A549 (cell line): ENCODE results near the gene GRID1. TPM values are rescaled to one million over a fixed set of nuclear protein-coding genes. Genes with fewer than 3 reads are reported as not detected.

Source experiments
- ATAC-seq, 2 experiments: fragments of 200-7000 bp in 1 of 2; fragments of >200 bp in 1 of 2; cut with Nextera tagmentation in 1 of 2; cut with Tn5 transposase in 1 of 2; 3 replicates each; pipeline versions ENCODE4 v1.8.0 to v1.9.1; 2018 to 2020; ENCODE audit warnings: mild to moderate bottlenecking in 1 of 2, moderate library complexity in 1 of 2
- CTCF ChIA-PET: fragments of 300-600 bp; sonication (Branson Sonifier 250); formaldehyde crosslinking; extraction: SDS; loops from one replicate; lab custom pipeline; 2021; ENCODE audit warnings: antibody characterized with exemption, inconsistent platforms; lab: Yijun Ruan, JAX
- POLR2A ChIA-PET: fragments of 350-600 bp; formaldehyde crosslinking; extraction: SDS; loops from one replicate; lab custom pipeline; 2021; ENCODE audit warnings: antibody characterized with exemption, inconsistent platforms; lab: Yijun Ruan, JAX
- DNase-seq, 2 experiments: peaks; one replicate each; pipeline versions ENCODE4 v3.0.0 to v3.0.0-alpha.2; 2011 to 2016; ENCODE audit warnings: low read depth in 1 of 2, low spot score in 1 of 2
- FAIRE-seq: peaks from 2 replicates; lab custom pipeline; 2011; peaks lifted over from hg19 to GRCh38; lab: Jason Lieb, UNC
- H3K27ac ChIP-seq, 2 experiments: fragments of >200 bp; sonication (Bioruptor Twin); formaldehyde crosslinking; 3 replicates each; pipeline ENCODE4 v1.5.1; 2016 to 2017
- H3K4me1 ChIP-seq: fragments of >200 bp; sonication (Bioruptor Twin); formaldehyde crosslinking; 3 replicates; pipeline ENCODE4 v1.6.1; 2016
- H3K4me2 ChIP-seq: fragments of >200 bp; sonication (Bioruptor Twin); formaldehyde crosslinking; 3 replicates; pipeline ENCODE4 v1.6.1; 2016
- H3K4me3 ChIP-seq: fragments of >200 bp; sonication (Bioruptor Twin); formaldehyde crosslinking; 3 replicates; pipeline ENCODE4 v1.5.1; 2016
- H3K9me3 ChIP-seq: fragments of >200 bp; sonication (Bioruptor Twin); formaldehyde crosslinking; 3 replicates; pipeline ENCODE4 v1.6.1; 2016
- CHD4 ChIP-seq: fragments of 200-600 bp; sonication (generic); IDR thresholded peaks from 2 replicates; pipeline ENCODE4 v1.6.1; 2016; ENCODE audit warnings: antibody characterized with exemption, mild to moderate bottlenecking, borderline replicate concordance
- EHF ChIP-seq: fragments of 250-450 bp; sonication (Bioruptor Pico); IDR thresholded peaks from 2 replicates; pipeline ENCODE4 v1.5.0; 2020; ENCODE audit warnings: mild to moderate bottlenecking
- FOSB ChIP-seq: fragments of 250-450 bp; sonication (Bioruptor Pico); IDR thresholded peaks from 2 replicates; pipeline ENCODE4 v1.5.0; 2020; ENCODE audit warnings: mild to moderate bottlenecking, moderate library complexity
- FOXS1 ChIP-seq: fragments of 250-450 bp; sonication (Bioruptor Pico); IDR thresholded peaks from 2 replicates; pipeline ENCODE4 v1.5.0; 2020; ENCODE audit warnings: mild to moderate bottlenecking, moderate library complexity
- HEYL ChIP-seq: fragments of 250-450 bp; sonication (Bioruptor Pico); IDR thresholded peaks from 2 replicates; pipeline ENCODE4 v1.8.0; 2021; ENCODE audit warnings: mild to moderate bottlenecking, moderate library complexity
- HOXA7 ChIP-seq: fragments of 250-450 bp; sonication (Bioruptor Pico); IDR thresholded peaks from 2 replicates; pipeline ENCODE4 v1.5.0; 2020; ENCODE audit warnings: mild to moderate bottlenecking, moderate library complexity
- JUN ChIP-seq, 2 experiments: fragments of >200 bp; sonication (Bioruptor Twin); formaldehyde crosslinking; IDR thresholded peaks; 2 replicates in 1 of 2; 3 replicates in 1 of 2; pipeline ENCODE4 v1.6.1; 2016 to 2017
- JUNB ChIP-seq: fragments of >200 bp; sonication (Bioruptor Twin); formaldehyde crosslinking; IDR thresholded peaks from 2 replicates; pipeline ENCODE4 v1.6.1; 2016
- KDM5A ChIP-seq: fragments of 200-600 bp; sonication (generic); IDR thresholded peaks from 2 replicates; pipeline ENCODE4 v1.6.1; 2016; ENCODE audit warnings: antibody characterized with exemption, mild to moderate bottlenecking
- MAFK ChIP-seq: fragments of 450-650 bp; IDR thresholded peaks from 2 replicates; pipeline ENCODE4 v1.6.1; 2014; ENCODE audit not compliant: partially characterized antibody
- MAZ ChIP-seq: fragments of 150-350 bp; IDR thresholded peaks from 2 replicates; pipeline ENCODE4 v1.6.1; 2014; ENCODE audit warnings: antibody characterized with exemption, low read depth, low read length, borderline replicate concordance
- MYC ChIP-seq: IDR thresholded peaks from 2 replicates; pipeline ENCODE4 v1.6.1; 2012; ENCODE audit warnings: mild to moderate bottlenecking, inconsistent platforms, low read length, improper control_type of control experiment, borderline replicate concordance
- NPAS2 ChIP-seq: fragments of 250-450 bp; sonication (Bioruptor Pico); IDR thresholded peaks from 2 replicates; pipeline ENCODE4 v1.8.0; 2022; ENCODE audit warnings: mild to moderate bottlenecking, moderate library complexity, borderline replicate concordance
- POLR2AphosphoS2 ChIP-seq: conservative IDR thresholded peaks from 2 replicates; pipeline ENCODE4 v1.6.1; 2012; ENCODE audit warnings: low read length, improper control_type of control experiment, inconsistent platforms
- RARB ChIP-seq: fragments of 250-450 bp; sonication (Bioruptor Pico); IDR thresholded peaks from 2 replicates; pipeline ENCODE4 v1.8.0; 2021; ENCODE audit warnings: mild to moderate bottlenecking, moderate library complexity
- RFX5 ChIP-seq: fragments of 450-650 bp; IDR thresholded peaks from 2 replicates; pipeline ENCODE4 v1.7.1; 2014; ENCODE audit warnings: antibody characterized with exemption, mild to moderate bottlenecking, moderate library complexity
- RNF2 ChIP-seq: fragments of 200-600 bp; sonication (generic); IDR thresholded peaks from 2 replicates; pipeline ENCODE4 v1.6.1; 2016; ENCODE audit warnings: low read depth, mild to moderate bottlenecking, antibody characterized with exemption, moderate library complexity, borderline replicate concordance
- SREBF2 ChIP-seq: fragments of 450-650 bp; IDR thresholded peaks from 2 replicates; pipeline ENCODE4 v1.6.1; 2014; ENCODE audit warnings: mild to moderate bottlenecking, moderate library complexity
- TP53 ChIP-seq: fragments of 250-450 bp; sonication (Bioruptor Pico); IDR thresholded peaks from 2 replicates; pipeline ENCODE4 v1.5.0; 2021; ENCODE audit warnings: mild to moderate bottlenecking, moderate library complexity
- ZSCAN20 ChIP-seq: fragments of 250-450 bp; sonication (Bioruptor Pico); IDR thresholded peaks from 2 replicates; pipeline ENCODE4 v1.8.0; 2022; ENCODE audit warnings: mild to moderate bottlenecking, moderate library complexity
- whole genome bisulfite sequencing: methylation state at CpG from one replicate; pipeline ENCODE4 v1.1.6; 2017; ENCODE audit errors: missing lambda C conversion rate; 5-methylcytosine and 5-hydroxymethylcytosine counted together
- polyA plus RNA-seq, 4 experiments: library from polyadenylated mRNA; depleted of rRNA in 3 of 4; stranded (reverse); fragments of >200 nt; fragmentation: RNase III in 1 of 4; extraction: RNeasy Plus Mini Kit Qiagen cat#74134 plus additional on column Dnase treatment in 1 of 4; gene quantifications; 2 replicates in 3 of 4; 3 replicates in 1 of 4; pipeline ENCODE4 v1.2.3, GENCODE V29; 2011 to 2017
- TF ChIP-seq, protein P1 (sequence below): fragments of 150-350 bp; IDR thresholded peaks from 2 replicates; pipeline ENCODE4 v1.6.1; 2014; ENCODE audit warnings: low read depth, mild to moderate bottlenecking, low read length
- TF ChIP-seq, protein P2 (sequence below): fragments of 250-450 bp; sonication (Bioruptor Pico); IDR thresholded peaks from 2 replicates; pipeline ENCODE4 v1.5.0; 2021; ENCODE audit warnings: mild to moderate bottlenecking, moderate library complexity, borderline replicate concordance
- TF ChIP-seq, protein P3 (sequence below): fragments of 450-650 bp; IDR thresholded peaks from 2 replicates; pipeline ENCODE4 v1.6.1; 2014; ENCODE audit warnings: antibody characterized with exemption
- TF ChIP-seq, protein P4 (sequence below): IDR thresholded peaks from 2 replicates; pipeline ENCODE4 v1.6.1; 2012
- TF ChIP-seq, protein P5 (sequence below): IDR thresholded peaks from 2 replicates; pipeline ENCODE4 v1.6.1; 2012; ENCODE audit warnings: low read depth, borderline replicate concordance
- TF ChIP-seq, protein P6 (sequence below): IDR thresholded peaks from 2 replicates; pipeline ENCODE4 v1.6.1; 2012

The GRID1 gene
- polyA plus RNA-seq, 2 of the 4 experiments (the other 2 are of a cell fraction), result 0.14 to 0.30 TPM

DNA sequence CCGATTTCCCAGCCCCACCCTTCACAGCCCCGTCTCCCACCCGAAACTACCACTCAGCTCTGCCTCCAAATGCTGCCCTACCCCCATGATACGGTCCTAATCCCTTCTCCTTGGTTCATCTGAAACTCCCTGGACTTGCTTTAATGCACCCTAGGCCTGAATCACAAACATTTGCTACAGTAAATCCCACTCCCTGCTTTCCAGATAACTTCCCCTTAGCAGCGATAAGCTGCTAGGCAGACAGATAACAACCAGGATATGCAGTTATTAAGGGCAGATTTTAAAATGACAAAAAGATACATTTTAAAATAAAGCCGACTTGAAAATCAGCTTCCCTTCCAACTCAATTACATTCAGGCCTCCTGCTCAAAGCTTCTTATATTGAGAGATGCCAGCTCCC, 514.7 kb downstream of the GRID1 start:
- ATAC-seq, result no peak
- 33% methylated on average over 6 of the region's 6 CpGs for WGBS
- peaks cover 10% of the 10 kb centered on the region; the same call in 2 of the 3 replicates for H3K9me3 ChIP-seq
- no peak overlapping the region for H3K27ac ChIP-seq
- no peaks in the 10 kb centered on the region for H3K4me1 ChIP-seq
- ChIA-PET POLR2A (no interaction called here), CTCF (interaction anchor here (1.5 kb wide), 1 partner anchor 12 kb away, joined by 5 read pairs; no protein-coding TSS in a partner anchor)
- TF ChIP-seq SREBF2 (no peak), JUN (IDR thresholded peaks at IDR 0.05) (no peak)
- TF ChIP-seq, protein P1, sequence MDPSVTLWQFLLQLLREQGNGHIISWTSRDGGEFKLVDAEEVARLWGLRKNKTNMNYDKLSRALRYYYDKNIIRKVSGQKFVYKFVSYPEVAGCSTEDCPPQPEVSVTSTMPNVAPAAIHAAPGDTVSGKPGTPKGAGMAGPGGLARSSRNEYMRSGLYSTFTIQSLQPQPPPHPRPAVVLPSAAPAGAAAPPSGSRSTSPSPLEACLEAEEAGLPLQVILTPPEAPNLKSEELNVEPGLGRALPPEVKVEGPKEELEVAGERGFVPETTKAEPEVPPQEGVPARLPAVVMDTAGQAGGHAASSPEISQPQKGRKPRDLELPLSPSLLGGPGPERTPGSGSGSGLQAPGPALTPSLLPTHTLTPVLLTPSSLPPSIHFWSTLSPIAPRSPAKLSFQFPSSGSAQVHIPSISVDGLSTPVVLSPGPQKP, result no peak
- no peak overlapping the region for H3K4me3 ChIP-seq
- H3K4me2 ChIP-seq, result no peak overlapping the region
- FAIRE-seq, result no peak
- no peak for DNase-seq

DNA sequence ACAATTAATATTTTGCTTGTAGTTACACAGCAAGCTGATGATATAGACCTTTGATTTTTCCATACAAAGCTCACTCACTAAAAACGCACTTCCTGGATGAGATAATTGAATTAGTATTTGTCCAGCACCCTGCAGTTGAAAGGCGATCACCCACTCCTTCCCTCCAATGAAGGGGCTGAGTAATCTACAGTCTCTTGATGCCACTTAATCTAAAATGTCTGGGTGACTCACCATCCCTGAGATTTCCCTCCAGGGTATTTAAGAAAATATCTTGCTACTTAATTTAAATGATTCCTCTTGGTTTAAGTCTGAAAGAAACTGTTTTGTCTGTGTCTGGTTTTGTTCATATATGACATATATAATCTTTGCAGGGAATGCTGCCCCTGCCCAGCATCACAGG, 515.3 kb downstream of the GRID1 start:
- FAIRE-seq (no peak), ATAC-seq (no peak), DNase-seq (peak in 1 of 2 experiments; percentile 9)
- ChIA-PET CTCF (no interaction called here), POLR2A (no interaction called here)
- no peak for TF ChIP-seq JUNB
- TF ChIP-seq MYC, result no peak
- TF ChIP-seq FOSB (CRISPR knock-in tag), result no peak
- TF ChIP-seq, protein P2, sequence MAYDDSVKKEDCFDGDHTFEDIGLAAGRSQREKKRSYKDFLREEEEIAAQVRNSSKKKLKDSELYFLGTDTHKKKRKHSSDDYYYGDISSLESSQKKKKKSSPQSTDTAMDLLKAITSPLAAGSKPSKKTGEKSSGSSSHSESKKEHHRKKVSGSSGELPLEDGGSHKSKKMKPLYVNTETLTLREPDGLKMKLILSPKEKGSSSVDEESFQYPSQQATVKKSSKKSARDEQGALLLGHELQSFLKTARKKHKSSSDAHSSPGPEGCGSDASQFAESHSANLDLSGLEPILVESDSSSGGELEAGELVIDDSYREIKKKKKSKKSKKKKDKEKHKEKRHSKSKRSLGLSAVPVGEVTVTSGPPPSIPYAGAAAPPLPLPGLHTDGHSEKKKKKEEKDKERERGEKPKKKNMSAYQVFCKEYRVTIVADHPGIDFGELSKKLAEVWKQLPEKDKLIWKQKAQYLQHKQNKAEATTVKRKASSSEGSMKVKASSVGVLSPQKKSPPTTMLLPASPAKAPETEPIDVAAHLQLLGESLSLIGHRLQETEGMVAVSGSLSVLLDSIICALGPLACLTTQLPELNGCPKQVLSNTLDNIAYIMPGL (CRISPR knock-in tag), result no peak
- TF ChIP-seq NPAS2, result no peak
- TF ChIP-seq ZSCAN20, result no peak
- no peak for TF ChIP-seq CHD4
- TF ChIP-seq, protein P1, result no peak
- no peak for TF ChIP-seq KDM5A
- TF ChIP-seq, protein P3, sequence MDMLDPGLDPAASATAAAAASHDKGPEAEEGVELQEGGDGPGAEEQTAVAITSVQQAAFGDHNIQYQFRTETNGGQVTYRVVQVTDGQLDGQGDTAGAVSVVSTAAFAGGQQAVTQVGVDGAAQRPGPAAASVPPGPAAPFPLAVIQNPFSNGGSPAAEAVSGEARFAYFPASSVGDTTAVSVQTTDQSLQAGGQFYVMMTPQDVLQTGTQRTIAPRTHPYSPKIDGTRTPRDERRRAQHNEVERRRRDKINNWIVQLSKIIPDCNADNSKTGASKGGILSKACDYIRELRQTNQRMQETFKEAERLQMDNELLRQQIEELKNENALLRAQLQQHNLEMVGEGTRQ, result no peak
- no peak for TF ChIP-seq HEYL (CRISPR knock-in tag)
- no peak for TF ChIP-seq FOXS1 (CRISPR knock-in tag)
- TF ChIP-seq, protein P4, sequence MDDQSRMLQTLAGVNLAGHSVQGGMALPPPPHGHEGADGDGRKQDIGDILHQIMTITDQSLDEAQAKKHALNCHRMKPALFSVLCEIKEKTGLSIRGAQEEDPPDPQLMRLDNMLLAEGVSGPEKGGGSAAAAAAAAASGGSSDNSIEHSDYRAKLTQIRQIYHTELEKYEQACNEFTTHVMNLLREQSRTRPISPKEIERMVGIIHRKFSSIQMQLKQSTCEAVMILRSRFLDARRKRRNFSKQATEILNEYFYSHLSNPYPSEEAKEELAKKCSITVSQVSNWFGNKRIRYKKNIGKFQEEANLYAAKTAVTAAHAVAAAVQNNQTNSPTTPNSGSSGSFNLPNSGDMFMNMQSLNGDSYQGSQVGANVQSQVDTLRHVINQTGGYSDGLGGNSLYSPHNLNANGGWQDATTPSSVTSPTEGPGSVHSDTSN, result no peak
- TF ChIP-seq POLR2AphosphoS2, result no peak
- TF ChIP-seq TP53 (CRISPR knock-in tag), result no peak
- 9% methylated on average over 2 of the region's 2 CpGs for WGBS
- H3K9me3 ChIP-seq, result peaks cover 10% of the 10 kb centered on the region; the same call in 2 of the 3 replicates
- no peak overlapping the region for H3K4me2 ChIP-seq
- no peak overlapping the region for H3K4me3 ChIP-seq
- no peaks in the 10 kb centered on the region for H3K4me1 ChIP-seq
- no peak overlapping the region for H3K27ac ChIP-seq

DNA sequence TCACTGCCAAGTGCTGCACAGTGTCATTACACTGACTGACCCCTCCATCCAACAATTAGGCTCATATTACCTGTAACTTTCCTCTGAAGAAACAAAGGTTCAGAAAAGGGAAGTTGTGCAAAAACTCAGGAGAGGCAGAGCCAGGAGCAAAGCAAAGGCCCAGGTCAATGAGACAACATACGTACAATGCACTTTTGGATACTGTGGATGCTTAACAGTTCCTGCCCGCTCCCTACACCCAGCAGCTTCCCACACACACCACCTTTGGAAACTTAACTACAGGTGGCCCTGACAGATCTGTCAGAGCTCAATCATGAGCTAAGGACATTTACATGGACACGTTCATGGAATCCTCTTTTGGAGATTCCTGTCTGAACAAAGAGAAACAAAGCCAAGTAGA, 515.9 kb downstream of the GRID1 start:
- Histone ChIP-seq H3K4me3 (no peak overlapping the region), H3K27ac (no peak overlapping the region), H3K4me2 (no peak overlapping the region), H3K9me3 (peaks cover 10% of the 10 kb centered on the region; the same call in 2 of the 3 replicates), H3K4me1 (no peaks in the 10 kb centered on the region)
- FAIRE-seq (no peak), ATAC-seq (no peak), DNase-seq (no peak)
- whole genome bisulfite sequencing, result 46% methylated on average over 3 of the region's 3 CpGs
- ChIA-PET CTCF (no interaction called here), POLR2A (no interaction called here)
- TF ChIP-seq RFX5 (no peak), JUNB (no peak), RARB (no peak), MAZ (no peak), HOXA7 (CRISPR knock-in tag) (no peak), POLR2AphosphoS2 (no peak), RNF2 (no peak), EHF (CRISPR knock-in tag) (no peak), MAFK (no peak)
- TF ChIP-seq, protein P5, sequence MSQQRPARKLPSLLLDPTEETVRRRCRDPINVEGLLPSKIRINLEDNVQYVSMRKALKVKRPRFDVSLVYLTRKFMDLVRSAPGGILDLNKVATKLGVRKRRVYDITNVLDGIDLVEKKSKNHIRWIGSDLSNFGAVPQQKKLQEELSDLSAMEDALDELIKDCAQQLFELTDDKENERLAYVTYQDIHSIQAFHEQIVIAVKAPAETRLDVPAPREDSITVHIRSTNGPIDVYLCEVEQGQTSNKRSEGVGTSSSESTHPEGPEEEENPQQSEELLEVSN, result no peak
- TF ChIP-seq, protein P6, sequence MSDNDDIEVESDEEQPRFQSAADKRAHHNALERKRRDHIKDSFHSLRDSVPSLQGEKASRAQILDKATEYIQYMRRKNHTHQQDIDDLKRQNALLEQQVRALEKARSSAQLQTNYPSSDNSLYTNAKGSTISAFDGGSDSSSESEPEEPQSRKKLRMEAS, result no peak
- TF ChIP-seq, protein P2 (CRISPR knock-in tag), result no peak
